Kidney capillary endothelial cell (primary cell): ENCODE results near the gene AMIGO2.
A peak's percentile ranks its signal among the peaks of the same experiment; 100 is the strongest.

Experiments
- DNase-seq: peaks from one replicate; pipeline ENCODE4 v3.0.0-alpha.2; 2018; ENCODE audit warnings: low spot score

The AMIGO2 gene

GRCh38 chr12:47033081-47033480 lies 46.7 kb downstream of the AMIGO2 start:
- no peak for DNase-seq

GRCh38 chr12:47032644-47033043 lies 47.1 kb downstream of the AMIGO2 start:
- peak; percentile 24 for DNase-seq

- DNase-seq = no peak
Measured at GRCh38 chr12:47029903-47030302, 49.9 kb downstream of the AMIGO2 start.

- DNase-seq = no peak
Measured at GRCh38 chr12:47028981-47029708, 50.6 kb downstream of the AMIGO2 start.

GRCh38 chr12:47028186-47028585 lies 51.6 kb downstream of the AMIGO2 start:
- no peak for DNase-seq
